Neuronal stem cell (in vitro differentiated cells): ENCODE data around the gene MRPL23.

ENCODE experiments used
- DNase-seq: peaks from one replicate; pipeline ENCODE4 v3.0.0-alpha.2; 2013; ENCODE audit warnings: low spot score
- H2AFZ ChIP-seq: one replicate; pipeline ENCODE4 v1.6.1; 2013; ENCODE audit warnings: mild to moderate bottlenecking, low read length, inconsistent platforms
- H2AK5ac ChIP-seq: 2 replicates; pipeline ENCODE4 v1.6.1; 2013; ENCODE audit warnings: low read depth, mild to moderate bottlenecking, inconsistent platforms, low read length, moderate library complexity, mixed read lengths
- H2BK120ac ChIP-seq: 2 replicates; pipeline ENCODE4 v1.6.1; 2013; ENCODE audit warnings: low read depth, mild to moderate bottlenecking, inconsistent platforms, low read length, moderate library complexity, mixed read lengths
- H2BK12ac ChIP-seq: one replicate; pipeline ENCODE4 v1.6.1; 2013; ENCODE audit warnings: low read length, inconsistent platforms
- H2BK15ac ChIP-seq: 2 replicates; pipeline ENCODE4 v1.6.1; 2013; ENCODE audit warnings: mild to moderate bottlenecking, low read length, inconsistent platforms, mixed read lengths
- H2BK5ac ChIP-seq: one replicate; pipeline ENCODE4 v1.6.1; 2013; ENCODE audit warnings: inconsistent platforms, mild to moderate bottlenecking, low read length, moderate library complexity
- H3K14ac ChIP-seq: one replicate; pipeline ENCODE4 v1.6.1; 2013; ENCODE audit warnings: low read length, inconsistent platforms
- H3K18ac ChIP-seq: 2 replicates; pipeline ENCODE4 v1.6.1; 2013; ENCODE audit warnings: low read length, inconsistent platforms
- H3K23ac ChIP-seq: 2 replicates; pipeline ENCODE4 v1.6.1; 2013; ENCODE audit warnings: low read depth, mild to moderate bottlenecking, mixed read lengths, low read length, inconsistent platforms; ENCODE audit not compliant: poor library complexity
- H3K27ac ChIP-seq: replicated peaks from 3 replicates; pipeline ENCODE4 v1.5.1; 2013; ENCODE audit warnings: low read length, inconsistent platforms
- H3K27me3 ChIP-seq, 3 experiments: 2 replicates each; pipeline ENCODE4 v1.6.1; 2013; ENCODE audit warnings: low read length in 3 of 3, mild to moderate bottlenecking in 2 of 3, inconsistent platforms in 1 of 3, low read depth in 1 of 3, mixed read lengths in 1 of 3, moderate library complexity in 1 of 3; ENCODE audit not compliant: control insufficient read depth in 3 of 3, insufficient read depth in 3 of 3
- H3K36me3 ChIP-seq, 2 donors: replicated peaks in 1 of 2; 2 replicates each; pipeline ENCODE4 v1.6.1; 2013; ENCODE audit warnings: low read length in 2 of 2; ENCODE audit not compliant: control insufficient read depth in 2 of 2, insufficient read depth in 2 of 2
- H3K4ac ChIP-seq: 2 replicates; pipeline ENCODE4 v1.6.1; 2013; ENCODE audit warnings: inconsistent platforms, mild to moderate bottlenecking, low read length, moderate library complexity
- H3K4me1 ChIP-seq, 2 donors: 1 replicate in 1 of 2; 2 replicates in 1 of 2; pipeline ENCODE4 v1.6.1; 2013; ENCODE audit warnings: low read length in 2 of 2, low read depth in 1 of 2; ENCODE audit not compliant: control insufficient read depth in 2 of 2, insufficient read depth in 1 of 2
- H3K4me2 ChIP-seq: one replicate; pipeline ENCODE4 v1.6.1; 2013; ENCODE audit warnings: mild to moderate bottlenecking, low read length, inconsistent platforms; ENCODE audit not compliant: insufficient read depth, poor library complexity, severe bottlenecking
- H3K4me3 ChIP-seq, 2 donors: 2 replicates each; pipeline ENCODE4 v1.5.1; 2013; ENCODE audit warnings: low read length in 2 of 2, mild to moderate bottlenecking in 2 of 2, inconsistent platforms in 1 of 2, moderate library complexity in 1 of 2
- H3K79me1 ChIP-seq: one replicate; pipeline ENCODE4 v1.6.1; 2013; ENCODE audit warnings: low read depth, mild to moderate bottlenecking, inconsistent platforms, low read length, moderate library complexity
- H3K9ac ChIP-seq: one replicate; pipeline ENCODE4 v1.6.1; 2013; ENCODE audit warnings: mild to moderate bottlenecking, low read depth, low read length, inconsistent platforms; ENCODE audit not compliant: poor library complexity
- H3K9me3 ChIP-seq, 2 donors: replicated peaks in 1 of 2; 2 replicates each; pipeline versions ENCODE3 to v1.6.1; 2013; ENCODE audit warnings: low read length in 2 of 2, mild to moderate bottlenecking in 2 of 2, inconsistent platforms in 1 of 2, low read depth in 1 of 2, mixed read lengths in 1 of 2, moderate library complexity in 1 of 2; ENCODE audit not compliant: control insufficient read depth in 2 of 2, insufficient read depth in 1 of 2
- H4K8ac ChIP-seq: one replicate; pipeline ENCODE4 v1.6.1; 2013; ENCODE audit warnings: low read depth, mild to moderate bottlenecking, inconsistent platforms, low read length, moderate library complexity
- H4K91ac ChIP-seq: one replicate; pipeline ENCODE4 v1.6.1; 2013; ENCODE audit warnings: low read length, low read depth, mild to moderate bottlenecking, inconsistent platforms; ENCODE audit not compliant: poor library complexity
- WGBS, 2 donors: extraction: QIAGEN DNeasy Blood & Tissue Kit; methylation state at CpG; one replicate each; pipeline ENCODE4 v1.1.7; 2013; ENCODE audit warnings: missing lambda C conversion rate in 2 of 2, mixed read lengths in 1 of 2; ENCODE audit not compliant: insufficient read length in 2 of 2, insufficient replicate concordance in 1 of 2; ENCODE audit errors: extremely low coverage in 2 of 2; 5-methylcytosine and 5-hydroxymethylcytosine counted together

Gene MRPL23

GRCh38 chr11:1983601-1983961 lies 36.4 kb downstream of the MRPL23 start:
- peaks cover 0 to 1% of the 10 kb centered on the region in 2 donors for H3K4me1 ChIP-seq
- H2BK15ac ChIP-seq = no peak overlapping the region
- no peak for DNase-seq
- H2AK5ac ChIP-seq = no peak overlapping the region
- WGBS, 2 donors = no CpG with 5 or more reads among the region's 12 CpGs
- no peak overlapping the region for H3K9ac ChIP-seq
- H3K79me1 ChIP-seq = no peaks in the 10 kb centered on the region
- H2AFZ ChIP-seq = no peak overlapping the region
- H3K27me3 ChIP-seq = no peaks in the 10 kb centered on the region
- no peak overlapping the region for H3K14ac ChIP-seq
- H3K18ac ChIP-seq = no peak overlapping the region
- H3K36me3 ChIP-seq = no peaks in the 10 kb centered on the region
- no peak overlapping the region for H2BK12ac ChIP-seq
- no peak overlapping the region for H3K4me3 ChIP-seq
- H2BK120ac ChIP-seq = no peak overlapping the region
- no peak overlapping the region for H4K91ac ChIP-seq
- H2BK5ac ChIP-seq = no peak overlapping the region
- no peak overlapping the region for H3K23ac ChIP-seq
- no peak overlapping the region for H3K27ac ChIP-seq
- H3K9me3 ChIP-seq = no peaks in the 10 kb centered on the region
- H3K4ac ChIP-seq = no peak overlapping the region
- no peak overlapping the region for H4K8ac ChIP-seq
- H3K4me2 ChIP-seq = no peak overlapping the region

GRCh38 chr11:1987024-1987423 lies 39.9 kb downstream of the MRPL23 start:
- H3K23ac ChIP-seq = no peak overlapping the region
- no peak overlapping the region for H2BK120ac ChIP-seq
- no peak overlapping the region for H2AK5ac ChIP-seq
- H3K27me3 ChIP-seq = no peaks in the 10 kb centered on the region
- H4K91ac ChIP-seq = no peak overlapping the region
- H2BK15ac ChIP-seq = no peak overlapping the region
- H3K9me3 ChIP-seq = no peaks in the 10 kb centered on the region
- H3K18ac ChIP-seq = no peak overlapping the region
- no peaks in the 10 kb centered on the region for H3K79me1 ChIP-seq
- no peak overlapping the region for H3K4me2 ChIP-seq
- peaks cover 0 to 1% of the 10 kb centered on the region in 2 donors for H3K4me1 ChIP-seq
- no peak overlapping the region for H4K8ac ChIP-seq
- no peak overlapping the region for H2AFZ ChIP-seq
- H3K14ac ChIP-seq = no peak overlapping the region
- H3K4me3 ChIP-seq = no peak overlapping the region
- H3K27ac ChIP-seq = no peak overlapping the region
- no peaks in the 10 kb centered on the region for H3K36me3 ChIP-seq
- WGBS, 2 donors = no CpG with 5 or more reads among the region's 6 CpGs
- H2BK12ac ChIP-seq = no peak overlapping the region
- H2BK5ac ChIP-seq = no peak overlapping the region
- DNase-seq = no peak
- no peak overlapping the region for H3K4ac ChIP-seq
- no peak overlapping the region for H3K9ac ChIP-seq

- H3K36me3 ChIP-seq = no peaks in the 10 kb centered on the region
- no peak overlapping the region for H3K4me2 ChIP-seq
- H2BK120ac ChIP-seq = no peak overlapping the region
- H3K23ac ChIP-seq = no peak overlapping the region
- H2BK15ac ChIP-seq = no peak overlapping the region
- H3K9ac ChIP-seq = no peak overlapping the region
- no peak overlapping the region for H2BK12ac ChIP-seq
- no CpG with 5 or more reads among the region's 11 CpGs for WGBS, 2 donors
- H3K27ac ChIP-seq = no peak overlapping the region
- H3K14ac ChIP-seq = no peak overlapping the region
- no peak overlapping the region for H3K4ac ChIP-seq
- no peaks in the 10 kb centered on the region for H3K27me3 ChIP-seq
- H3K18ac ChIP-seq = no peak overlapping the region
- H3K4me3 ChIP-seq = no peak overlapping the region
- no peak overlapping the region for H4K8ac ChIP-seq
- H4K91ac ChIP-seq = no peak overlapping the region
- no peaks in the 10 kb centered on the region for H3K9me3 ChIP-seq
- H2AFZ ChIP-seq = no peak overlapping the region
- no peaks in the 10 kb centered on the region for H3K79me1 ChIP-seq
- no peak overlapping the region for H2AK5ac ChIP-seq
- no peak for DNase-seq
- peaks cover 0 to 1% of the 10 kb centered on the region in 2 donors for H3K4me1 ChIP-seq
- H2BK5ac ChIP-seq = no peak overlapping the region
Observed at GRCh38 chr11:1988174-1988573, 41.0 kb downstream of the MRPL23 start.

GRCh38 chr11:1988667-1989317 lies 41.7 kb downstream of the MRPL23 start:
- no peaks in the 10 kb centered on the region for H3K9me3 ChIP-seq
- H2BK12ac ChIP-seq = no peak overlapping the region
- H3K14ac ChIP-seq = no peak overlapping the region
- no peak overlapping the region for H2BK5ac ChIP-seq
- no peak overlapping the region for H3K4me3 ChIP-seq
- no peak overlapping the region for H3K27ac ChIP-seq
- no peaks in the 10 kb centered on the region for H3K27me3 ChIP-seq
- no peak overlapping the region for H2BK15ac ChIP-seq
- WGBS, 2 donors = no CpG with 5 or more reads among the region's 24 CpGs
- no peak overlapping the region for H3K4ac ChIP-seq
- H3K4me1 ChIP-seq = no peaks in the 10 kb centered on the region
- no peak overlapping the region for H2BK120ac ChIP-seq
- H2AK5ac ChIP-seq = no peak overlapping the region
- no peak overlapping the region for H3K4me2 ChIP-seq
- no peak overlapping the region for H4K8ac ChIP-seq
- H3K18ac ChIP-seq = no peak overlapping the region
- no peak for DNase-seq
- no peaks in the 10 kb centered on the region for H3K36me3 ChIP-seq
- no peaks in the 10 kb centered on the region for H3K79me1 ChIP-seq
- no peak overlapping the region for H4K91ac ChIP-seq
- no peak overlapping the region for H3K9ac ChIP-seq
- H2AFZ ChIP-seq = no peak overlapping the region
- H3K23ac ChIP-seq = no peak overlapping the region
